Glutamatergic neuron (in vitro differentiated cells): Measurements from ENCODE around the gene SCYL2. TPM values are rescaled to one million over a fixed set of nuclear protein-coding genes. Genes with fewer than 3 reads are reported as not detected.

Source experiments
- DNase-seq: peaks from one replicate; pipeline ENCODE4 v3.0.0; 2022
- H3K27ac Mint-ChIP-seq: one replicate; pipeline ENCODE4 v1.8.0; 2020; ENCODE audit warnings: mild to moderate bottlenecking, mixed read lengths, inconsistent platforms; ENCODE audit not compliant: unreplicated experiment
- H3K27me3 Mint-ChIP-seq: one replicate; pipeline ENCODE4 v1.8.0; 2020; ENCODE audit warnings: mild to moderate bottlenecking, moderate library complexity, mixed read lengths, inconsistent platforms; ENCODE audit not compliant: unreplicated experiment
- H3K36me3 Mint-ChIP-seq: one replicate; pipeline ENCODE4 v1.8.0; 2020; ENCODE audit warnings: mild to moderate bottlenecking, mixed read lengths, inconsistent platforms; ENCODE audit not compliant: unreplicated experiment
- H3K4me1 Mint-ChIP-seq: one replicate; pipeline ENCODE4 v1.8.0; 2020; ENCODE audit warnings: mild to moderate bottlenecking, low read depth, mixed read lengths, inconsistent platforms; ENCODE audit not compliant: unreplicated experiment
- H3K4me3 Mint-ChIP-seq: one replicate; pipeline ENCODE4 v1.8.0; 2020; ENCODE audit warnings: mild to moderate bottlenecking, mixed read lengths, inconsistent platforms; ENCODE audit not compliant: unreplicated experiment
- H3K9me3 Mint-ChIP-seq: one replicate; pipeline ENCODE4 v1.8.0; 2020; ENCODE audit warnings: mild to moderate bottlenecking, moderate library complexity, mixed read lengths, inconsistent platforms; ENCODE audit not compliant: unreplicated experiment
- total RNA-seq: library from RNA; stranded (reverse); fragmentation: NEBNext Ultra II Directional; extraction: Animal tissue kit (Norgen Biotek cat#: 25700); gene quantifications from one replicate; pipeline ENCODE4 v1.2.1, GENCODE V29; 2021; ENCODE audit not compliant: unreplicated experiment
- TF ChIP-seq, protein P1 (sequence below): fragments of 200-600 bp; sonication (generic); IDR thresholded peaks from one replicate; pipeline ENCODE4 v1.5.0; 2021; ENCODE audit not compliant: partially characterized antibody, unreplicated experiment

SCYL2 gene
- total RNA-seq, 1 donor from 2014 or later, result 106 TPM

DNA sequence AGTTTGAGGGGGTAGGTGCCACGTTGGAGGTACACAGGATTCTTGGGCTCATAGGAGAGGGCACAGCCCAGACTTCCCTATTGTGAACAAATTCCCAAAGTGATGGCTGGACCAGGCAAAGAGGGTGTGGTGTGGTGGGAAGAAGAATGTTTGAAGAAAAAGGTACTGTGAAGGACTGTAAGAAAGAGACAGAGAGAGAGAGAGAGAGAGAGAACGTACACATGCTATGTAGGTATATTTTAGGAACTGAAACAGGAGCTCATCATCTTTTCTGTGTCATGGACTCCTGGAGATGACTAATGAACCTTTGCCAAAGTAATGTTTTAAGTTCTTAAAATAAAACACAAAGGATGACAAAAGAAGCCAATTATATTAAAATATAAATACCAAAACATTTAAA is 114.4 kb downstream of the SCYL2 start:
- no peak overlapping the region for H3K4me3 Mint-ChIP-seq
- peaks cover 2% of the 10 kb centered on the region for H3K9me3 Mint-ChIP-seq
- no peak for DNase-seq
- TF ChIP-seq, protein P1, sequence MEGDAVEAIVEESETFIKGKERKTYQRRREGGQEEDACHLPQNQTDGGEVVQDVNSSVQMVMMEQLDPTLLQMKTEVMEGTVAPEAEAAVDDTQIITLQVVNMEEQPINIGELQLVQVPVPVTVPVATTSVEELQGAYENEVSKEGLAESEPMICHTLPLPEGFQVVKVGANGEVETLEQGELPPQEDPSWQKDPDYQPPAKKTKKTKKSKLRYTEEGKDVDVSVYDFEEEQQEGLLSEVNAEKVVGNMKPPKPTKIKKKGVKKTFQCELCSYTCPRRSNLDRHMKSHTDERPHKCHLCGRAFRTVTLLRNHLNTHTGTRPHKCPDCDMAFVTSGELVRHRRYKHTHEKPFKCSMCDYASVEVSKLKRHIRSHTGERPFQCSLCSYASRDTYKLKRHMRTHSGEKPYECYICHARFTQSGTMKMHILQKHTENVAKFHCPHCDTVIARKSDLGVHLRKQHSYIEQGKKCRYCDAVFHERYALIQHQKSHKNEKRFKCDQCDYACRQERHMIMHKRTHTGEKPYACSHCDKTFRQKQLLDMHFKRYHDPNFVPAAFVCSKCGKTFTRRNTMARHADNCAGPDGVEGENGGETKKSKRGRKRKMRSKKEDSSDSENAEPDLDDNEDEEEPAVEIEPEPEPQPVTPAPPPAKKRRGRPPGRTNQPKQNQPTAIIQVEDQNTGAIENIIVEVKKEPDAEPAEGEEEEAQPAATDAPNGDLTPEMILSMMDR, result no peak
- peaks cover under 1% of the 10 kb centered on the region for H3K27me3 Mint-ChIP-seq
- no peak overlapping the region for H3K27ac Mint-ChIP-seq
- H3K4me1 Mint-ChIP-seq, result no peaks in the 10 kb centered on the region
- H3K36me3 Mint-ChIP-seq, result no peaks in the 10 kb centered on the region

DNA sequence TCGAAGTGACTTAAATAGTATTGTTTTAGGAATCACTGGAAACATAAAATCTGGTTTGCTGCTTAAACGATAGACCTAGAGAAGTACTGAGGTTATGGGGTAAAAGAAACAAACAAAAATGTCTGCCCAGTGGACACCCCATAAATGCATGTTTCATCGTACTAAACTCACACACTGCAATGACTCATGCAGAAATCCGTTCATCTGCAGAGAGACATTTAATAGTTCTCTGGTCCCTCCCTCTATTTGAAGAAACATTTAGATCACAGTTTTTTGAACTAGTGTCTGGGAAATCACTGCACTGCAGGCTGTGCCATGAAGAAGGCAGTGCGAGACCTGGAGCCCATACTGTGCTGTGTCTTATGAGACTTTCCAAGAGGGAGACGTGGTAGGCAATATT is 115.4 kb downstream of the SCYL2 start:
- H3K36me3 Mint-ChIP-seq, result no peaks in the 10 kb centered on the region
- no peak overlapping the region for H3K27ac Mint-ChIP-seq
- no peaks in the 10 kb centered on the region for H3K27me3 Mint-ChIP-seq
- no peak for DNase-seq
- no peak overlapping the region for H3K4me3 Mint-ChIP-seq
- H3K4me1 Mint-ChIP-seq, result peaks cover 4% of the 10 kb centered on the region
- TF ChIP-seq, protein P1, result no peak
- H3K9me3 Mint-ChIP-seq, result peaks cover 2% of the 10 kb centered on the region

DNA sequence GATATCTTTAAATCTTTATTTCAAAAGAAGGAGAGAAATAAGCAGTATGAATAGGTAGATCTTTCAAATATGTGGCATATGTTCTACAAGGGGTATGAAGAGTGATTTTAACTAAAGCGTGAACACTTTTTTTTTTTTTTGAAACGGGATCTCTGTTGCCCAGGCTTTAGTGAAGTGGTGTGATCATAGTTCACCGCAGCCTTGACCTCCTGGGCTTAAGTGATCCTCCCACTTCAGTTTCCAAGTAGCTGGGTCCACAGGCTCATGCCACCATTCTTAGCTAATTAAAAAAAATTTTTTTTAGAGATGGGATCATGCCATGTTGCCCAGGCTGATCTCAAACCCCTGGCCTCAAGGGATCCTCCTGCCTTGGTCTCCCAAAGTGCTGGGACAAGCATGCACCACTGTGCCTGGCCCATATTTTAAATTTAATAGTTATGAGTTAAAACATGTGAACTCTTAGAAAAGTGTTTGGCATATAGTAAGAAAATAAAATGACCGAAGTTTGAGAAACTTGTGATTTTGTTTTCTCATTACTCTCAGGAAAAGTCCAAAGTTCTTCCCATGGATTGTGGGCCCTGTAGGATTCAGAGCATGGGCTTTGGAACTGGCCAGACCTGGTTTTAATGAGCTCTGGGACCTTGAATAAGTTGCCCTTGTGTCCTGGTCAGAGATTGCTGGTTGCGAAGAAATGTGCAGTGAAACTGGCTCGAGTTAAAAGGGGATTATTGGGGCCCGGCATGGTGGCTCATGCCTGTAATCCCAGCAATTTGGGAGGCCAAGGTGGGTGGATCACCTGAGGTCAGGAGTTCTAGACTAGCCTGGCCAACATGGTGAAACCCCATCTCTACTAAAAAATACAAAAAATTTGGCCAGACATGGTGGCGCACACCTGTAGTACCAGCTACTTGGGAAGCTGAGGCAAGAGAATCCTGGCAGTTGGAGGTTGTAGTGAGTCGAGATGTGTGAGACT is 116.9 kb downstream of the SCYL2 start:
- Mint-ChIP-seq H3K27ac (no peak overlapping the region), H3K9me3 (peaks cover 2% of the 10 kb centered on the region)

DNA sequence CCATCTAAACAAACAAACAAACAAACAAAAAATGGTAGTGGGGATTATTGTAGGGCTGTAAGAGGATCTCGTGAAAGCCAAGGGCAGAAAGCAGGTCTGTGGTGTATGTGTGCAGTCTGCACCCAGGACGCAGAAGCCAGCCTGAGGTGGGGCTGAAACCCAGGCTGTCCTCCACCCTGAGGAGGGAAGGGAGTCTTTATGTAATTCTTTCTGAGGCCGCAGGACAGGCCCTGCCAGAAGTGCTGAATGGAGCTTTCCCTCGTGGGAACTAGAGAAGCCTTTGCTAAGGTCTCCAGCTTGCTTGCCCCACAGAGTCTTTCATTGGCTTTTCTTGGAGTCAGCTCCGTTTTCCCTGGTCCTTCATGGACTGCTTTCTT is 117.6 kb downstream of the SCYL2 start:
- TF ChIP-seq, protein P1, result no peak
- no peak for DNase-seq
- no peaks in the 10 kb centered on the region for H3K27me3 Mint-ChIP-seq
- no peaks in the 10 kb centered on the region for H3K36me3 Mint-ChIP-seq
- peaks cover 2% of the 10 kb centered on the region for H3K9me3 Mint-ChIP-seq
- no peak overlapping the region for H3K4me3 Mint-ChIP-seq
- peaks cover 6% of the 10 kb centered on the region for H3K4me1 Mint-ChIP-seq
- no peak overlapping the region for H3K27ac Mint-ChIP-seq

More for the DNA sequence above, 116.9 kb downstream of the SCYL2 start:
- no peaks in the 10 kb centered on the region for H3K36me3 Mint-ChIP-seq
- H3K4me1 Mint-ChIP-seq, result peaks cover 6% of the 10 kb centered on the region
- H3K27me3 Mint-ChIP-seq, result no peaks in the 10 kb centered on the region
- DNase-seq, result no peak
- no peak overlapping the region for H3K4me3 Mint-ChIP-seq
- TF ChIP-seq, protein P1, result no peak

DNA sequence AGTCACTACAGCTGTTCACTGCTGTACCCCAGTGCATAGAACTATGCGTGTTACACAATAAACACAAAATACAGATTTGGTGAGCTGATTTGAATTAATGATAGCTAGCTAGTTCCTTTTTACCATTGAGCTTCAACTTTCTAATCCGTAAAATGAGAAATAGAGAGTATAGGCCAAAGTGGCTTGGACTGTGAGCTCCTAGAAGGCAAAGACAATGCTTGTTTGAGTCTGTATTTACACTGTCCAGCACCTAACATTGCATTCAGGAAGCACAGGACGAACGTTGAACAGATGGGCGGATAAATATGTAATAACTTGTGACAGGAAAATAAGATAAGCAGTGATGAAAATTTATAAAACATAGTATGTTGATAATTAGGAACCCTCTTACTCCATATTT is 121.4 kb downstream of the SCYL2 start:
- TF ChIP-seq, protein P1, result no peak
- no peaks in the 10 kb centered on the region for H3K27me3 Mint-ChIP-seq
- no peak overlapping the region for H3K27ac Mint-ChIP-seq
- no peaks in the 10 kb centered on the region for H3K36me3 Mint-ChIP-seq
- no peak overlapping the region for H3K4me3 Mint-ChIP-seq
- DNase-seq, result no peak
- H3K9me3 Mint-ChIP-seq, result peaks cover 2% of the 10 kb centered on the region
- H3K4me1 Mint-ChIP-seq, result peaks cover 6% of the 10 kb centered on the region
